Astrocyte (in vitro differentiated cells and primary cell): ENCODE results near the gene SMAP2. TPM values are rescaled to one million over a fixed set of nuclear protein-coding genes. Genes with fewer than 3 reads are reported as not detected.

ENCODE experiments used
- DNase-seq: peaks from one replicate; pipeline ENCODE4 v3.0.0-alpha.2; 2010; ENCODE audit warnings: low read depth
- FAIRE-seq: peaks from 2 replicates; lab custom pipeline; 2011; peaks lifted over from hg19 to GRCh38; lab: Jason Lieb, UNC
- H2AFZ ChIP-seq: 2 replicates; pipeline ENCODE4 v1.6.0; 2012; ENCODE audit warnings: low read depth, low read length, inconsistent platforms
- H3K27ac ChIP-seq: 2 replicates; pipeline ENCODE4 v1.5.1; 2011; ENCODE audit warnings: low read depth, low read length, inconsistent platforms
- H3K27me3 ChIP-seq: 2 replicates; pipeline ENCODE4 v1.6.0; 2011; ENCODE audit warnings: low read length, inconsistent platforms; ENCODE audit not compliant: insufficient read depth
- H3K36me3 ChIP-seq: 2 replicates; pipeline ENCODE4 v1.5.1; 2011; ENCODE audit warnings: low read length, inconsistent platforms; ENCODE audit not compliant: insufficient read depth
- H3K4me1 ChIP-seq: 2 replicates; pipeline ENCODE4 v1.5.1; 2011; ENCODE audit warnings: low read length, inconsistent platforms; ENCODE audit not compliant: insufficient read depth
- H3K4me2 ChIP-seq: 2 replicates; pipeline ENCODE4 v1.6.0; 2012; ENCODE audit warnings: low read length, inconsistent platforms
- H3K4me3 ChIP-seq: 2 replicates; pipeline ENCODE4 v1.5.1; 2011; ENCODE audit warnings: low read depth, mild to moderate bottlenecking, low read length, inconsistent platforms; ENCODE audit not compliant: insufficient read depth
- H3K79me2 ChIP-seq: 2 replicates; pipeline ENCODE4 v1.6.0; 2012; ENCODE audit warnings: mild to moderate bottlenecking, low read length, inconsistent platforms; ENCODE audit not compliant: insufficient read depth
- H3K9ac ChIP-seq: 2 replicates; pipeline ENCODE4 v1.6.0; 2012; ENCODE audit warnings: mild to moderate bottlenecking, low read length, inconsistent platforms
- H3K9me3 ChIP-seq: 2 replicates; pipeline ENCODE4 v1.5.1; 2012; ENCODE audit warnings: low read depth, mild to moderate bottlenecking, low read length, inconsistent platforms; ENCODE audit not compliant: insufficient read depth
- H4K20me1 ChIP-seq: 2 replicates; pipeline ENCODE4 v1.6.0; 2012; ENCODE audit warnings: low read length, inconsistent platforms; ENCODE audit not compliant: insufficient read depth
- H3K27ac Mint-ChIP-seq: one replicate; pipeline ENCODE4 v1.8.0; 2021; ENCODE audit warnings: mild to moderate bottlenecking, mixed read lengths; ENCODE audit not compliant: unreplicated experiment
- H3K27me3 Mint-ChIP-seq: one replicate; pipeline ENCODE4 v1.8.0; 2021; ENCODE audit warnings: low read depth, mixed read lengths; ENCODE audit not compliant: unreplicated experiment
- H3K36me3 Mint-ChIP-seq: one replicate; pipeline ENCODE4 v1.8.0; 2021; ENCODE audit warnings: low read depth, mixed read lengths; ENCODE audit not compliant: unreplicated experiment
- H3K4me1 Mint-ChIP-seq: one replicate; pipeline ENCODE4 v1.8.0; 2021; ENCODE audit warnings: low read depth, mixed read lengths; ENCODE audit not compliant: unreplicated experiment
- H3K4me3 Mint-ChIP-seq: one replicate; pipeline ENCODE4 v1.8.0; 2021; ENCODE audit warnings: mild to moderate bottlenecking, moderate library complexity, mixed read lengths; ENCODE audit not compliant: unreplicated experiment
- H3K9me3 Mint-ChIP-seq: one replicate; pipeline ENCODE4 v1.8.0; 2021; ENCODE audit warnings: mild to moderate bottlenecking, mixed read lengths; ENCODE audit not compliant: unreplicated experiment
- EZH2 ChIP-seq: IDR thresholded peaks from 2 replicates; pipeline ENCODE4 v1.6.1; 2012; ENCODE audit warnings: mild to moderate bottlenecking, low read length, inconsistent platforms; ENCODE audit not compliant: insufficient read depth
- total RNA-seq: library from RNA; stranded (reverse); gene quantifications from 2 replicates; pipeline ENCODE4 v1.2.1, GENCODE V29; 2021
- TF ChIP-seq, protein P1 (sequence below): IDR thresholded peaks from 2 replicates; pipeline ENCODE4 v1.5.1; 2011; ENCODE audit warnings: low read depth, mild to moderate bottlenecking, inconsistent platforms, low read length, moderate library complexity; ENCODE audit not compliant: insufficient read depth

SMAP2 gene
- total RNA-seq, 1 donor from 2014 or later, result 16.8 TPM

- no peak overlapping the region for H3K27ac ChIP-seq
- H3K36me3 ChIP-seq, result no peaks in the 10 kb centered on the region
- H3K4me1 Mint-ChIP-seq, result peaks cover 39% of the 10 kb centered on the region
- no peak overlapping the region for H3K4me3 ChIP-seq
- H3K4me3 Mint-ChIP-seq, result no peak overlapping the region
- no peaks in the 10 kb centered on the region for H3K27me3 ChIP-seq
- peaks cover 55% of the 10 kb centered on the region for H4K20me1 ChIP-seq
- DNase-seq (no peak), FAIRE-seq (no peak)
- H3K79me2 ChIP-seq, result peaks cover 60% of the 10 kb centered on the region
- no peaks in the 10 kb centered on the region for H3K9me3 Mint-ChIP-seq
- no peak overlapping the region for H2AFZ ChIP-seq
- no peak overlapping the region for H3K4me2 ChIP-seq
- H3K4me1 ChIP-seq, result peaks cover 6% of the 10 kb centered on the region
- H3K9ac ChIP-seq, result no peak overlapping the region
- no peak for TF ChIP-seq EZH2
- TF ChIP-seq, protein P1, sequence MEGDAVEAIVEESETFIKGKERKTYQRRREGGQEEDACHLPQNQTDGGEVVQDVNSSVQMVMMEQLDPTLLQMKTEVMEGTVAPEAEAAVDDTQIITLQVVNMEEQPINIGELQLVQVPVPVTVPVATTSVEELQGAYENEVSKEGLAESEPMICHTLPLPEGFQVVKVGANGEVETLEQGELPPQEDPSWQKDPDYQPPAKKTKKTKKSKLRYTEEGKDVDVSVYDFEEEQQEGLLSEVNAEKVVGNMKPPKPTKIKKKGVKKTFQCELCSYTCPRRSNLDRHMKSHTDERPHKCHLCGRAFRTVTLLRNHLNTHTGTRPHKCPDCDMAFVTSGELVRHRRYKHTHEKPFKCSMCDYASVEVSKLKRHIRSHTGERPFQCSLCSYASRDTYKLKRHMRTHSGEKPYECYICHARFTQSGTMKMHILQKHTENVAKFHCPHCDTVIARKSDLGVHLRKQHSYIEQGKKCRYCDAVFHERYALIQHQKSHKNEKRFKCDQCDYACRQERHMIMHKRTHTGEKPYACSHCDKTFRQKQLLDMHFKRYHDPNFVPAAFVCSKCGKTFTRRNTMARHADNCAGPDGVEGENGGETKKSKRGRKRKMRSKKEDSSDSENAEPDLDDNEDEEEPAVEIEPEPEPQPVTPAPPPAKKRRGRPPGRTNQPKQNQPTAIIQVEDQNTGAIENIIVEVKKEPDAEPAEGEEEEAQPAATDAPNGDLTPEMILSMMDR, result no peak
- H3K9me3 ChIP-seq, result no peaks in the 10 kb centered on the region
- H3K27ac Mint-ChIP-seq, result no peak overlapping the region
- H3K36me3 Mint-ChIP-seq, result peaks cover 10% of the 10 kb centered on the region
- H3K27me3 Mint-ChIP-seq, result no peaks in the 10 kb centered on the region
These were observed 11.4 kb downstream of the SMAP2 start for GRCh38 chr1:40384887-40385286.

- no peak overlapping the region for H3K27ac ChIP-seq
- peaks cover 6% of the 10 kb centered on the region for H3K4me1 ChIP-seq
- Mint-ChIP-seq H3K4me3 (no peak overlapping the region), H3K27me3 (no peaks in the 10 kb centered on the region), H3K4me1 (peaks cover 39% of the 10 kb centered on the region), H3K36me3 (peaks cover 10% of the 10 kb centered on the region), H3K9me3 (no peaks in the 10 kb centered on the region), H3K27ac (no peak overlapping the region)
- H3K9ac ChIP-seq, result no peak overlapping the region
- peaks cover 65% of the 10 kb centered on the region for H3K79me2 ChIP-seq
- TF ChIP-seq, protein P1, result no peak
- TF ChIP-seq EZH2, result no peak
- no peaks in the 10 kb centered on the region for H3K36me3 ChIP-seq
- no peak overlapping the region for H3K4me2 ChIP-seq
- no peak for DNase-seq
- no peak overlapping the region for H2AFZ ChIP-seq
- no peaks in the 10 kb centered on the region for H3K9me3 ChIP-seq
- no peak overlapping the region for H3K4me3 ChIP-seq
- peaks cover 62% of the 10 kb centered on the region for H4K20me1 ChIP-seq
- FAIRE-seq, result no peak
- no peaks in the 10 kb centered on the region for H3K27me3 ChIP-seq
These were observed 12.2 kb downstream of the SMAP2 start for GRCh38 chr1:40385437-40386358.

- Histone ChIP-seq H3K79me2 (peaks cover 65% of the 10 kb centered on the region), H3K36me3 (no peaks in the 10 kb centered on the region), H2AFZ (no peak overlapping the region), H3K4me2 (no peak overlapping the region), H3K4me1 (peaks cover 6% of the 10 kb centered on the region), H3K4me3 (no peak overlapping the region), H4K20me1 (peaks cover 64% of the 10 kb centered on the region), H3K9me3 (no peaks in the 10 kb centered on the region), H3K27ac (no peak overlapping the region), H3K27me3 (no peaks in the 10 kb centered on the region), H3K9ac (no peak overlapping the region)
- FAIRE-seq (no peak), DNase-seq (no peak)
- no peaks in the 10 kb centered on the region for H3K9me3 Mint-ChIP-seq
- no peaks in the 10 kb centered on the region for H3K27me3 Mint-ChIP-seq
- no peak overlapping the region for H3K4me3 Mint-ChIP-seq
- TF ChIP-seq, protein P1, result no peak
- no peak for TF ChIP-seq EZH2
- H3K36me3 Mint-ChIP-seq, result peaks cover 10% of the 10 kb centered on the region
- no peak overlapping the region for H3K27ac Mint-ChIP-seq
- H3K4me1 Mint-ChIP-seq, result peaks cover 35% of the 10 kb centered on the region
These were observed 12.8 kb downstream of the SMAP2 start for GRCh38 chr1:40386359-40386723.
